ENCODE results near the gene MINDY2.

- TF ChIP-seq CTCF (conservative IDR thresholded peaks at IDR 0.05 in 1 of 2, IDR thresholded peaks at IDR 0.05 in 1 of 2; ENCODE audit: extremely low read depth in 1 of 2, insufficient read depth in 1 of 2, low read depth in 1 of 2, low read length in 2 of 2) (no peak), EZH2 (IDR thresholded peaks at IDR 0.05; ENCODE audit: borderline replicate concordance, low read length) (no peak)
Measured at GRCh38 chr15:58755956-58756355, 15.1 kb upstream of the MINDY2 start.
